ENCODE measurements around the gene STEEP1. TPM values are rescaled to one million over a fixed set of nuclear protein-coding genes. Genes with fewer than 3 reads are reported as not detected.

The STEEP1 gene
- total RNA-seq (28.6 TPM), polyA plus RNA-seq (ENCODE audit: insufficient read depth in 1 of 8, insufficient read length in 8 of 8, low replicate concordance in 1 of 8) (10 to 100 TPM; 15.5 to 21.6 (median 16.2) TPM)
- long read RNA-seq, donor 1, partial matches to known transcripts, result 0 of 4 reads
- long read RNA-seq, donor 1, other reads (novel, unspliced or antisense), result 0 of 4 reads
- long read RNA-seq, donor 2, result 0 reads
- long read RNA-seq, donor 3, partial matches to known transcripts, result 0 of 2 reads
- long read RNA-seq, donor 3, other reads (novel, unspliced or antisense), result 0 of 2 reads
- long read RNA-seq, donor 4, partial matches to known transcripts, result 0 of 1 reads
- long read RNA-seq, donor 4, other reads (novel, unspliced or antisense), result 0 of 1 reads
- long read RNA-seq, donor 5, partial matches to known transcripts, result 71 of 83 reads
- long read RNA-seq, donor 5, other reads (novel, unspliced or antisense), result 8 of 83 reads
- long read RNA-seq, donor 6, partial matches to known transcripts, result 0 of 3 reads
- long read RNA-seq, donor 6, other reads (novel, unspliced or antisense), result 0 of 3 reads
- long read RNA-seq, donor 7, partial matches to known transcripts, result 0 of 3 reads
- long read RNA-seq, donor 7, other reads (novel, unspliced or antisense), result 0 of 3 reads
- long read RNA-seq, donor 8, partial matches to known transcripts, result 0 of 1 reads
- long read RNA-seq, donor 8, other reads (novel, unspliced or antisense), result 0 of 1 reads
- long read RNA-seq, donor 9, partial matches to known transcripts, result 0 of 2 reads
- long read RNA-seq, donor 9, other reads (novel, unspliced or antisense), result 0 of 2 reads
- long read RNA-seq, donor 10, partial matches to known transcripts, result 0 of 1 reads
- long read RNA-seq, donor 10, other reads (novel, unspliced or antisense), result 0 of 1 reads
- long read RNA-seq, donor 11, partial matches to known transcripts, result 0 of 3 reads
- long read RNA-seq, donor 11, other reads (novel, unspliced or antisense), result 0 of 3 reads

- Histone ChIP-seq H3K27ac (ENCODE audit: low read length) (peak within 1 kb of the TSS; percentile 81), H3K4me1 (ENCODE audit: control insufficient read depth, insufficient read depth, low read length) (no peaks in the 10 kb centered on the region), H3K27me3 (ENCODE audit: control insufficient read depth, insufficient read depth, low read length) (no peaks in the 10 kb centered on the region), H3K36me3 (ENCODE audit: control insufficient read depth, insufficient read depth, low read length) (no peaks in the 10 kb centered on the region), H3K4me3 (ENCODE audit: low read length) (peak within 1 kb of the TSS; percentile 61), H3K9me3 (replicated peaks; ENCODE audit: control insufficient read depth, low read depth, low read length) (no peaks in the 10 kb centered on the region)
- 39% methylated on average over 21 of the region's 27 CpGs for WGBS (ENCODE audit: insufficient coverage)
- peak; percentile 97 for DNase-seq
Measured at GRCh38 chrX:119565107-119565663, at the start of gene STEEP1. Gene STEEP1 (minus strand): TSS chrX:119565409. CDS start chrX:119565355, 54 bp downstream.

DNA sequence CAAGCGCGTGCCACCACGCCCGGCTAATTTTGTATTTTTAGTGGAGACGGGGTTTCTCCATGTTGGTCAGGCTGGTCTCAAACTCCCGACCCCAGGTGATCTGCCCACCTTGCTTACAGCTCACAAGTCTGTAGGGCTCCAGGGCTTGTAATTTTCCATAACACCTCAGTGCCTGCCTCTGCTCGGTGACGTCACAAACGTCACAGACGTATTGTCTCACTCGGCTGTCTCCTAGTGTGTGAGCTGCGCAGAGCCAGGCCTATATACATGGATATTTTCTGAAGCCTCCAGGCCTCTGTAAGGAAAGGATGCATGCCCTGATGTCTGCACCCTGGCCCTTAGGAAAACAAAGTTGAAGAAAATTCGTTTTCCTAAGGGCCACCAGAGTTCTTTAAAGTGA, 49.6 kb upstream of the STEEP1 start:
- no peaks in the 10 kb centered on the region for H3K4me1 ChIP-seq (ENCODE audit: control insufficient read depth, insufficient read depth, low read length)
- WGBS (ENCODE audit: insufficient coverage), result 83% methylated on average over 10 of the region's 13 CpGs
- DNase-seq, result no peak
- H3K36me3 ChIP-seq (ENCODE audit: control insufficient read depth, insufficient read depth, low read length), result no peaks in the 10 kb centered on the region
- no peak overlapping the region for H3K4me3 ChIP-seq (ENCODE audit: low read length)
- no peaks in the 10 kb centered on the region for H3K9me3 ChIP-seq (replicated peaks; ENCODE audit: control insufficient read depth, low read depth, low read length)
- no peak overlapping the region for H3K27ac ChIP-seq (ENCODE audit: low read length)
- H3K27me3 ChIP-seq (ENCODE audit: control insufficient read depth, insufficient read depth, low read length), result no peaks in the 10 kb centered on the region

DNA sequence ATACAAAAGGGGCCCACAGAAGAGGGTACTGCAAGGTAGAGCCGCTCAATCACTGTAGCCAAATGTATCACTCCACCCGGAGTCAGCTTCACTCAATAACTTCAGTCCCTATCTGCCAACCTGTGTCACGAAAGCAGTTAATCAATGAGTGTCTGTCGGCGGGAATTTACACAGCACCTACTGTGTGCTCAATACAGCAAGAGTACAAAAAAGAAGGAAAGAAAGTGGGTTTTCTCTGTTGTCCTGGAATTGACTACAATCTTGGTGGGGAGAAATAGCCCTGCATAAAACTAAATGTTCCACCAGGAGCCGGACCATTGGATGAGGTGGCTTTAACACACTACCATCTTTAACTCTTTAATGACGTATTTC, 41.8 kb upstream of the STEEP1 start:
- Histone ChIP-seq H3K27ac (ENCODE audit: low read length) (peak overlapping the region; percentile 97), H3K36me3 (ENCODE audit: control insufficient read depth, insufficient read depth, low read length) (no peaks in the 10 kb centered on the region), H3K27me3 (ENCODE audit: control insufficient read depth, insufficient read depth, low read length) (no peaks in the 10 kb centered on the region), H3K4me1 (ENCODE audit: control insufficient read depth, insufficient read depth, low read length) (peaks cover 5% of the 10 kb centered on the region), H3K4me3 (ENCODE audit: low read length) (peak overlapping the region; percentile 82), H3K9me3 (replicated peaks; ENCODE audit: control insufficient read depth, low read depth, low read length) (no peaks in the 10 kb centered on the region)
- WGBS (ENCODE audit: insufficient coverage), result no CpG with 5 or more reads among the region's 7 CpGs
- DNase-seq, result no peak

DNA sequence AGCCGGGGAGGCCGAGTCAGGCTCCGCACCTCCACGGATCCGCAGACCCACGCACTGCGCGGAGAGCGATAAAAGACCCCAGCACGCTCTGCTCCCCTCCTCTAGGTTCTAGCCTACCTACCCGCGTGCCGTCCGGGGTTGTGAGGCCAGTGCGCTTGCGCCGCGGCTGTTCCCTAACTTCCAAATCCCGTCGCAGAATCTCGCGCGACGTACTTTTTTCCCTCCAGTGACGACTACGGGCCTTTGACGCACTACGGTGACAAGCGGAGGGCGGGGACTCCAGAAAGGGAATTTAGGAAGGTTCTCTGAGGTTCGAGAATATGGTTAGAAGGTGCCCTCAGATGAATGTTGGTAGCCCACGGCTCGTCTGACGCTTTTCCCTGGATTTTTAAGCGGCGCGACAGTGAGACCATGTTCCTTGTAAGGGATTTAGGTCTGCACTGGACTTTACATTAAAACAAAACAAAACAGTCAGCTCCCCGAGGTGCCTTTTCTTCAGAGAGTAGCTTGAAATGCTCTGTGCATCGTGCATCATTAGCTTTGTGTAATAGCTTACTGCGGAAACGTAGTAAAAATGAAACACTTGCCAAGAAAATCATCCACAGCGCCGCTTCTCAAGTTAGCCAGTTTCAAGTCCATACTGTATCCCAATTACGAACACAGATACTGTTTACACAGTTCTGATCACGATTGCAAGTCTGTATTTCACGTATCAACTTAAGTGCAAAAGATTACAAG, 41.2 kb upstream of the STEEP1 start, which contains the start of gene NKRF:
NKRF (minus strand) TSS at position 145 of the 738 bp plus-strand sequence.
- WGBS (ENCODE audit: insufficient coverage), result 30% methylated on average over 33 of the region's 46 CpGs
- H3K4me3 ChIP-seq (ENCODE audit: low read length), result peak within 1 kb of the TSS; percentile 82
- peaks cover 5% of the 10 kb centered on the region for H3K4me1 ChIP-seq (ENCODE audit: control insufficient read depth, insufficient read depth, low read length)
- H3K36me3 ChIP-seq (ENCODE audit: control insufficient read depth, insufficient read depth, low read length), result no peaks in the 10 kb centered on the region
- H3K27me3 ChIP-seq (ENCODE audit: control insufficient read depth, insufficient read depth, low read length), result no peaks in the 10 kb centered on the region
- DNase-seq, result peak; percentile 97
- H3K9me3 ChIP-seq (replicated peaks; ENCODE audit: control insufficient read depth, low read depth, low read length), result no peaks in the 10 kb centered on the region
- H3K27ac ChIP-seq (ENCODE audit: low read length), result peak within 1 kb of the TSS; percentile 97

DNA sequence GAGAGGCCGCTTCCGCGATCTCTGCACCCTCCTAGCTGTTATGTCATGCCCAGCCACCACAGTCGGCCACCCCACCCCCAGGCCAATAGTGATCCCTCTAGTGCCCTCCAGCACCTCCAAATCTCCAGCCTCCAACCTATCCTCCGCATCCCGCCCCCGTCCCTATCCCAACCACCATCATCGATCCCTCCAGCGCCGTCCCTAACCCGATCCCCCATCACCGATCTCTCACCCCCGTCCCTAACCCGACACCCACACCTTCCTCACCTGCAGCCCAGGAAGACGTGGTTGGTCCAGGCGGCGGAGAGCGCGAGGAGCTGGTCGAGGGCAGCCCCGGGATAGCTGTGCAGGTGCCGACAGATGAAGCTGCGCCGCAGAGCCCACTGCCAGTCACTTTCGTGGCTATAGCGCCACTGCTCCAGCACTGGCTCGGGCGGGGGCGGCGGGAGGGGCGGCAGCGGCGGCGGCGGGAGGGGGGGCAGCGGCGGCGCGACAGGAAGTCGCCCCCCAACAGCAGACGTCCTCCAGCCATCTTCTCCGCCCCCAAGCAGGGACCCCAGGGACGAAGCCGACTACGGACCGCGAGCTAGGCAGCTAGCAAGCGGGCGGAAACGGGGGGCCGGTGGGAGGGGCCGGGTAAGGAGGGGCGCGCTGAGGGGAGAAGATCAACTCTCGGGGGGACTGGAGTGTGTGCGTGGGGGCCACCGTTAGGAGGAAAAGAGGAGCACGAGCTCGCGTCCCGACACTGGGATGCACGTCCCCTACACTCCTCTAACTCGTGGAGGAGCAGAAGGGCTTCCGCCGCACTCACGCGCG, 40.5 kb upstream of the STEEP1 start:
- Histone ChIP-seq H3K9me3 (replicated peaks; ENCODE audit: control insufficient read depth, low read depth, low read length) (no peaks in the 10 kb centered on the region), H3K27me3 (ENCODE audit: control insufficient read depth, insufficient read depth, low read length) (no peaks in the 10 kb centered on the region), H3K36me3 (ENCODE audit: control insufficient read depth, insufficient read depth, low read length) (no peaks in the 10 kb centered on the region), H3K4me1 (ENCODE audit: control insufficient read depth, insufficient read depth, low read length) (peaks cover 5% of the 10 kb centered on the region), H3K4me3 (ENCODE audit: low read length) (peak overlapping the region; percentile 82), H3K27ac (ENCODE audit: low read length) (peak overlapping the region; percentile 97)
- DNase-seq, result peak; percentile 63
- 33% methylated on average over 41 of the region's 68 CpGs for WGBS (ENCODE audit: insufficient coverage)

- H3K27me3 ChIP-seq (ENCODE audit: control insufficient read depth, insufficient read depth, low read length), result no peaks in the 10 kb centered on the region
- peak overlapping the region; percentile 52 for H3K27ac ChIP-seq (ENCODE audit: low read length)
- H3K36me3 ChIP-seq (ENCODE audit: control insufficient read depth, insufficient read depth, low read length), result no peaks in the 10 kb centered on the region
- DNase-seq, result peak; percentile 16
- peaks cover 5% of the 10 kb centered on the region for H3K4me1 ChIP-seq (ENCODE audit: control insufficient read depth, insufficient read depth, low read length)
- no peaks in the 10 kb centered on the region for H3K9me3 ChIP-seq (replicated peaks; ENCODE audit: control insufficient read depth, low read depth, low read length)
- peak overlapping the region; percentile 82 for H3K4me3 ChIP-seq (ENCODE audit: low read length)
- WGBS (ENCODE audit: insufficient coverage), result 37% methylated on average over 10 of the region's 17 CpGs
Measured at GRCh38 chrX:119604766-119605463, 39.7 kb upstream of the STEEP1 start.

DNA sequence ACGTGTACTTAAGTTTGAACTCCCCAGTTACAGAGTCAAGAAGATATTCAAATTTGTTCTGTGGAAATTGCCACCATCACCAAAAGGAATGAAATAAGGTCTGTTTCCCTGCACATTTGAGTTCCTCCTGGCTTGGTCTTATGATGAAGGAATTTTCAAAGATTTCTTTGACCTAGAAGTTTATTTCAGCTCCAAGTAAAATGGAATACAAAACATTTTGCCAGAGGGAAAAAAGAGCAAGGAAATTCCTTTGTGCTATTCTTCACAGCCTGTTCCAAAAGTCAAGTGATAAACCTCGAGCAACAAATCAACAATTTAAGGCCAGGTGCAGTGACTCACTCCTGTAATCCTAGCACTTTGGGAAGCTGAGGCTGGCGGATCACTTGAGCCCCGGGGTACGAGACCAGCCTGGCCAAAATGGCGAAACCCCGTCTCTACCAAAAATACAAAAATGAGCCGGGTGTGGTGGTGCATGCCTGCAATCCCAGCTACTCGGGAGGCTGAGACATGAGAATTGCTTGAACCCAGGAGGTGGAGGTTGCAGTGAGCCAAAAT, 37.6 kb upstream of the STEEP1 start:
- 60% methylated on average over 3 of the region's 9 CpGs for WGBS (ENCODE audit: insufficient coverage)
- DNase-seq, result no peak
- Histone ChIP-seq H3K27ac (ENCODE audit: low read length) (no peak overlapping the region), H3K36me3 (ENCODE audit: control insufficient read depth, insufficient read depth, low read length) (no peaks in the 10 kb centered on the region), H3K4me1 (ENCODE audit: control insufficient read depth, insufficient read depth, low read length) (peaks cover 5% of the 10 kb centered on the region), H3K27me3 (ENCODE audit: control insufficient read depth, insufficient read depth, low read length) (no peaks in the 10 kb centered on the region), H3K9me3 (replicated peaks; ENCODE audit: control insufficient read depth, low read depth, low read length) (no peaks in the 10 kb centered on the region), H3K4me3 (ENCODE audit: low read length) (no peak overlapping the region)

- WGBS (ENCODE audit: insufficient coverage), result 88% methylated on average over 1 of the region's 5 CpGs
- peaks cover 19% of the 10 kb centered on the region for H3K36me3 ChIP-seq (ENCODE audit: control insufficient read depth, insufficient read depth, low read length)
- no peak overlapping the region for H3K27ac ChIP-seq (ENCODE audit: low read length)
- no peak for DNase-seq
- H3K4me1 ChIP-seq (ENCODE audit: control insufficient read depth, insufficient read depth, low read length), result no peaks in the 10 kb centered on the region
- H3K4me3 ChIP-seq (ENCODE audit: low read length), result no peak overlapping the region
- H3K27me3 ChIP-seq (ENCODE audit: control insufficient read depth, insufficient read depth, low read length), result no peaks in the 10 kb centered on the region
- H3K9me3 ChIP-seq (replicated peaks; ENCODE audit: control insufficient read depth, low read depth, low read length), result no peaks in the 10 kb centered on the region
Measured at GRCh38 chrX:119589810-119590209, 24.6 kb upstream of the STEEP1 start.

All from muscle of leg (tissue), 16 donors.